Keratinocyte (primary cell): Measurements from ENCODE around the gene CCDC85C. TPM values are rescaled to one million over a fixed set of nuclear protein-coding genes. Genes with fewer than 3 reads are reported as not detected.

Experiments
- DNase-seq: peaks from one replicate; pipeline ENCODE4 v3.0.0-alpha.2; 2011; ENCODE audit warnings: low read depth, missing footprints, low spot score
- FAIRE-seq: peaks from 2 replicates; lab custom pipeline; 2011; peaks lifted over from hg19 to GRCh38; lab: Jason Lieb, UNC
- H2AFZ ChIP-seq: 2 replicates; pipeline ENCODE4 v1.6.0; 2012; ENCODE audit warnings: low read length, control low read depth, inconsistent platforms; ENCODE audit not compliant: control insufficient read depth
- H3K27ac ChIP-seq: 2 replicates; pipeline ENCODE4 v1.5.1; 2011; ENCODE audit warnings: low read length; ENCODE audit not compliant: control insufficient read depth, insufficient read depth
- H3K27me3 ChIP-seq: 3 replicates; pipeline ENCODE4 v1.6.0; 2011; ENCODE audit warnings: low read length; ENCODE audit not compliant: control insufficient read depth, insufficient read depth; ENCODE audit errors: extremely low read depth
- H3K36me3 ChIP-seq, 2 experiments: 2 replicates in 1 of 2; 3 replicates in 1 of 2; pipeline ENCODE4 v1.5.1; 2011; ENCODE audit warnings: low read length in 2 of 2, mild to moderate bottlenecking in 1 of 2; ENCODE audit not compliant: control insufficient read depth in 2 of 2, insufficient read depth in 2 of 2; ENCODE audit errors: extremely low read depth in 1 of 2
- H3K4me1 ChIP-seq: 3 replicates; pipeline ENCODE4 v1.5.1; 2011; ENCODE audit warnings: low read length; ENCODE audit not compliant: control insufficient read depth, insufficient read depth; ENCODE audit errors: extremely low read depth
- H3K4me2 ChIP-seq: 3 replicates; pipeline ENCODE4 v1.6.0; 2011; ENCODE audit warnings: low read depth, low read length; ENCODE audit not compliant: control insufficient read depth, insufficient read depth; ENCODE audit errors: extremely low read depth
- H3K4me3 ChIP-seq, 3 experiments: fragments of 200-600 bp in 1 of 3; sonication (generic) in 1 of 3; 2 replicates in 2 of 3; 3 replicates in 1 of 3; pipeline ENCODE4 v1.5.1; 2011 to 2016; ENCODE audit warnings: low read length in 3 of 3, mild to moderate bottlenecking in 3 of 3, control low read depth in 2 of 3, inconsistent platforms in 1 of 3, low read depth in 1 of 3, mixed read lengths in 1 of 3, mixed run types in 1 of 3, moderate library complexity in 1 of 3; ENCODE audit not compliant: control insufficient read depth in 2 of 3, insufficient read depth in 2 of 3; ENCODE audit errors: extremely low read depth in 1 of 3
- H3K79me2 ChIP-seq: 2 replicates; pipeline ENCODE4 v1.6.0; 2012; ENCODE audit warnings: low read length; ENCODE audit not compliant: control insufficient read depth, insufficient read depth
- H3K9ac ChIP-seq: 3 replicates; pipeline ENCODE4 v1.6.0; 2011; ENCODE audit warnings: low read length; ENCODE audit not compliant: control insufficient read depth, insufficient read depth; ENCODE audit errors: extremely low read depth
- H3K9me1 ChIP-seq: 3 replicates; pipeline ENCODE4 v1.6.0; 2011; ENCODE audit warnings: low read length; ENCODE audit not compliant: control insufficient read depth, insufficient read depth; ENCODE audit errors: extremely low read depth
- H3K9me3 ChIP-seq: 2 replicates; pipeline ENCODE4 v1.5.1; 2012; ENCODE audit warnings: low read depth, low read length; ENCODE audit not compliant: control insufficient read depth
- H4K20me1 ChIP-seq: 3 replicates; pipeline ENCODE4 v1.6.0; 2011; ENCODE audit warnings: low read length; ENCODE audit not compliant: control insufficient read depth, insufficient read depth; ENCODE audit errors: extremely low read depth
- CTCF ChIP-seq, 3 experiments: IDR thresholded peaks in 1 of 3; conservative IDR thresholded peaks in 1 of 3; optimal IDR thresholded peaks in 1 of 3; 2 replicates in 2 of 3; 3 replicates in 1 of 3; pipeline versions ENCODE3 to v1.5.1; 2011; ENCODE audit warnings: low read length in 3 of 3, mild to moderate bottlenecking in 3 of 3, moderate library complexity in 2 of 3, control low read depth in 1 of 3, inconsistent platforms in 1 of 3; ENCODE audit not compliant: insufficient read depth in 2 of 3; ENCODE audit errors: extremely low read depth in 1 of 3
- EZH2 ChIP-seq: IDR thresholded peaks from one replicate; pipeline ENCODE4 v1.6.1; 2012; ENCODE audit warnings: inconsistent platforms, mild to moderate bottlenecking, low read length, moderate library complexity
- dilution Hi-C: fragments of 300-500 bp; cut with MboI; formaldehyde crosslinking; loops from one replicate; pipeline ENCODE4 v1.7.0; 2020; ENCODE audit warnings: low sequenced_read_pairs; ENCODE audit not compliant: extremely low pct_ligation_motif_present
- polyA plus RNA-seq, 5 experiments: library from polyadenylated mRNA; depleted of rRNA in 3 of 5; stranded (reverse) in 3 of 5; stranded (forward) in 1 of 5; unstranded in 1 of 5; fragments of >200 nt; gene quantifications; 1 replicate in 1 of 5; 2 replicates in 3 of 5; 3 replicates in 1 of 5; pipeline versions ENCODE4 v1.2.1 to v1.2.3, GENCODE V29; 2011 to 2012; ENCODE audit warnings: missing spikeins in 2 of 5, low read depth in 1 of 5, low replicate concordance in 1 of 5

Gene CCDC85C
- polyA plus RNA-seq, 1 donor (not counting 4 experiments of a cell fraction or from before 2014, with no cell fraction given) = 13.2 TPM

- Histone ChIP-seq H3K9me1 (no peaks in the 10 kb centered on the region), H3K27ac (no peak overlapping the region), H3K4me1 (peaks cover 34% of the 10 kb centered on the region), H4K20me1 (peaks cover 4% of the 10 kb centered on the region), H3K9me3 (no peaks in the 10 kb centered on the region), H3K79me2 (peaks cover 90% of the 10 kb centered on the region), H3K36me3 (peaks cover 0 to under 1% of the 10 kb centered on the region in 2 experiments), H3K9ac (no peak overlapping the region), H3K4me2 (peak overlapping the region; percentile 92), H3K27me3 (no peaks in the 10 kb centered on the region), H2AFZ (no peak overlapping the region), H3K4me3 (no peak overlapping the region)
- dilution Hi-C loops = no loop called here
- FAIRE-seq = no peak
- TF ChIP-seq EZH2 (no peak), CTCF (optimal IDR thresholded peaks at IDR 0.05 in 1 of 3, IDR thresholded peaks at IDR 0.05 in 1 of 3, conservative IDR thresholded peaks at IDR 0.05 in 1 of 3; ENCODE audit: extremely low read depth in 1 of 3, insufficient read depth in 2 of 3, low read length in 3 of 3) (no peak)
- no peak for DNase-seq
These were observed 125.9 kb downstream of the CCDC85C start for GRCh38 chr14:99478128-99478527.

- Histone ChIP-seq H3K4me3 (no peak overlapping the region), H4K20me1 (no peaks in the 10 kb centered on the region), H3K9ac (no peak overlapping the region), H3K36me3 (no peaks in the 10 kb centered on the region), H3K4me2 (no peak overlapping the region), H3K9me3 (no peaks in the 10 kb centered on the region), H3K27ac (no peak overlapping the region), H3K4me1 (peaks cover 27% of the 10 kb centered on the region), H3K27me3 (no peaks in the 10 kb centered on the region), H3K9me1 (no peaks in the 10 kb centered on the region), H3K79me2 (peaks cover 89% of the 10 kb centered on the region), H2AFZ (no peak overlapping the region)
- DNase-seq = no peak
- no peak for FAIRE-seq
- TF ChIP-seq CTCF (optimal IDR thresholded peaks at IDR 0.05 in 1 of 3, IDR thresholded peaks at IDR 0.05 in 1 of 3, conservative IDR thresholded peaks at IDR 0.05 in 1 of 3; ENCODE audit: extremely low read depth in 1 of 3, insufficient read depth in 2 of 3, low read length in 3 of 3) (no peak), EZH2 (no peak)
- dilution Hi-C loops = no loop called here
These were observed 127.1 kb downstream of the CCDC85C start for GRCh38 chr14:99476864-99477263.
